Breast epithelium (tissue), 4 donors: Measurements from ENCODE around the gene DGUOK. TPM values are rescaled to one million over a fixed set of nuclear protein-coding genes. Genes with fewer than 3 reads are reported as not detected.

Experiments
- DNase-seq, 2 donors: peaks; one replicate each; pipeline ENCODE4 v3.0.0-alpha.2; 2019; ENCODE audit warnings: low spot score in 2 of 2
- H3K27ac ChIP-seq, 2 donors: fragments of 200-600 bp; sonication (generic) in 1 of 2; one replicate each; pipeline ENCODE4 v1.5.1; 2016 to 2019; ENCODE audit warnings: mild to moderate bottlenecking in 1 of 2
- H3K27me3 ChIP-seq, 2 donors: fragments of 200-600 bp; sonication (generic) in 1 of 2; one replicate each; pipeline versions ENCODE4 v1.5.1 to v1.6.0; 2017 to 2019; ENCODE audit warnings: control low read depth in 1 of 2, mild to moderate bottlenecking in 1 of 2
- H3K36me3 ChIP-seq: fragments of 200-600 bp; one replicate; pipeline ENCODE4 v1.5.1; 2019
- H3K4me1 ChIP-seq, 2 donors: fragments of 200-600 bp; sonication (generic); one replicate each; pipeline ENCODE4 v1.5.1; 2016 to 2019; ENCODE audit warnings: control low read depth in 1 of 2
- H3K4me3 ChIP-seq, 3 donors: fragments of 200-600 bp; sonication (generic); 1 replicate in 2 of 3; 2 replicates in 1 of 3; pipeline ENCODE4 v1.5.1; 2016 to 2019; ENCODE audit warnings: mild to moderate bottlenecking in 3 of 3, moderate library complexity in 2 of 3
- H3K9me3 ChIP-seq, 2 donors: fragments of 200-600 bp; sonication (generic) in 1 of 2; one replicate each; pipeline ENCODE4 v1.5.1; 2016 to 2019; ENCODE audit warnings: control low read depth in 1 of 2
- POLR2A ChIP-seq: fragments of 450-650 bp; IDR thresholded peaks from one replicate; pipeline ENCODE4 v1.6.1; 2016; ENCODE audit warnings: antibody characterized with exemption, mild to moderate bottlenecking, moderate library complexity
- POLR2AphosphoS5 ChIP-seq, 3 donors: sonication (generic); formaldehyde crosslinking; IDR thresholded peaks; one replicate each; pipeline ENCODE4 v1.6.1; 2017; ENCODE audit warnings: antibody characterized with exemption in 3 of 3
- intact Hi-C: fragments of 100-400 bp; cut with DNase I; formaldehyde crosslinking; loops from one replicate; pipeline ENCODE4 v1.15.1; 2023; ENCODE audit warnings: low total_unique reads
- total RNA-seq, 3 donors: library from RNA; depleted of rRNA; stranded (reverse); fragments of >200 nt; gene quantifications; one replicate each; pipeline ENCODE4 v1.1.0, GENCODE V29; 2016
- TF ChIP-seq, protein P1 (sequence below), 3 donors: fragments of 450-650 bp; IDR thresholded peaks; one replicate each; pipeline ENCODE4 v1.5.1; 2016 to 2017; ENCODE audit warnings: antibody characterized with exemption in 3 of 3, mild to moderate bottlenecking in 3 of 3, moderate library complexity in 3 of 3

DGUOK gene
- total RNA-seq, 3 donors from 2014 or later = 35.4 to 45.7 (median 42.3) TPM

DNA sequence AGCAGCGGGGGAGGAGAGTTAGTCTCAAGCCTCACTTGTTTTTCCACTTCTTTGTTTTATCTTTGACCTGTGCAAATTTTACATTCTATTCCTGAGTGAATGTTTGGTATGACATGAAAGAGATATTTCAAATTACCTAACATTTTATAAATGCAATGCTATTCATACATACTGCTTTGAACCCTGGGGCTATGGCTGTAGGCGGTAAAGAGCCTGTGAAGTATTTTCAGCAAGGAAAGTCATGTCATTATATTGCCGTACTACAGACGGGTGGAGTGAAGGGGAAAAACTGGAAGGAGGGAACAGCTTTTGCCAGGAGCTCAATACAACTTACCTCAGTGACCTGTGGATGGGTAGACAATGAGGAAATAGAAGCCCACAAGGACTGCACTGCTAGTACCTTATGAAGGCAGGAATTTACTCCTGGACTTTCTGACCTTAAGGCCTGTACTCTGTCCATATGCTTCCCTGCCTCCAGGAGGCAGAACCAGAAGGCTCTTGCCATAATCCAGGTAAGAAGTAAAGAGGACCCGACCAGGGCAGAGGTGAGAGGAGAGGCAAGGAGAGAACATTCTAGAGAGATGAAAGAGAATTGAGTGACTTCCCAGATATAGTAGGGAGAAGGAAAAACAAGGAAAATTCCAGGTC is 29.7 kb downstream of the DGUOK start:
- H3K27ac ChIP-seq = no peak overlapping the region
- no peaks in the 10 kb centered on the region for H3K9me3 ChIP-seq
- intact Hi-C loops = no loop called here
- H3K4me1 ChIP-seq = no peaks in the 10 kb centered on the region
- peaks cover 4% of the 10 kb centered on the region for H3K36me3 ChIP-seq
- no peak overlapping the region for H3K4me3 ChIP-seq
- no peaks in the 10 kb centered on the region for H3K27me3 ChIP-seq
- TF ChIP-seq POLR2AphosphoS5 (IDR thresholded peaks at IDR 0.05) = no peak
- TF ChIP-seq POLR2A = no peak
- TF ChIP-seq, protein P1, sequence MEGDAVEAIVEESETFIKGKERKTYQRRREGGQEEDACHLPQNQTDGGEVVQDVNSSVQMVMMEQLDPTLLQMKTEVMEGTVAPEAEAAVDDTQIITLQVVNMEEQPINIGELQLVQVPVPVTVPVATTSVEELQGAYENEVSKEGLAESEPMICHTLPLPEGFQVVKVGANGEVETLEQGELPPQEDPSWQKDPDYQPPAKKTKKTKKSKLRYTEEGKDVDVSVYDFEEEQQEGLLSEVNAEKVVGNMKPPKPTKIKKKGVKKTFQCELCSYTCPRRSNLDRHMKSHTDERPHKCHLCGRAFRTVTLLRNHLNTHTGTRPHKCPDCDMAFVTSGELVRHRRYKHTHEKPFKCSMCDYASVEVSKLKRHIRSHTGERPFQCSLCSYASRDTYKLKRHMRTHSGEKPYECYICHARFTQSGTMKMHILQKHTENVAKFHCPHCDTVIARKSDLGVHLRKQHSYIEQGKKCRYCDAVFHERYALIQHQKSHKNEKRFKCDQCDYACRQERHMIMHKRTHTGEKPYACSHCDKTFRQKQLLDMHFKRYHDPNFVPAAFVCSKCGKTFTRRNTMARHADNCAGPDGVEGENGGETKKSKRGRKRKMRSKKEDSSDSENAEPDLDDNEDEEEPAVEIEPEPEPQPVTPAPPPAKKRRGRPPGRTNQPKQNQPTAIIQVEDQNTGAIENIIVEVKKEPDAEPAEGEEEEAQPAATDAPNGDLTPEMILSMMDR (IDR thresholded peaks at IDR 0.05) = no peak
- DNase-seq = no peak

DNA sequence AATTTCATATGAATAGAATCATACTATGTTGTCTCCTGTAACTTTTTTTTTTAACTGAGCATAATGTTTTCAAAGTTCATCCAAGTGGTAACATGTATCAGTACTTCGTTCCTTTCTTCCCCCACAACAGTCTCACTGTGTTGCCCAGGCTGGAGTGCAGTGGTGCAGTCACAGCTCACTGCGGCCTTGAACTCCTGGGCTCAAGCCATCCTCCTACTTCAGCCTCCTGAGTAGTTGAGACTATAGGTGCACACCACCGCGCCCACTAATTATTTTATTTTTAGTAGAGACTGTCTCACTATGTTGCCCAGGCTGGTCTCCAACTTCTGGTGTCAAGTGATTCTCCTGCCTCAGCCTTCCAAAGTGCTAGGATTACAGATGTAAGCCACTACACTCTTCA is 34.6 kb downstream of the DGUOK start:
- Histone ChIP-seq H3K9me3 (no peaks in the 10 kb centered on the region), H3K27ac (no peak overlapping the region), H3K4me1 (no peaks in the 10 kb centered on the region), H3K36me3 (no peaks in the 10 kb centered on the region), H3K4me3 (no peak overlapping the region), H3K27me3 (no peaks in the 10 kb centered on the region)
- no peak for DNase-seq
- intact Hi-C loops = no loop called here
- TF ChIP-seq, protein P1 (IDR thresholded peaks at IDR 0.05) = no peak
- TF ChIP-seq POLR2AphosphoS5 (IDR thresholded peaks at IDR 0.05) (no peak), POLR2A (no peak)

DNA sequence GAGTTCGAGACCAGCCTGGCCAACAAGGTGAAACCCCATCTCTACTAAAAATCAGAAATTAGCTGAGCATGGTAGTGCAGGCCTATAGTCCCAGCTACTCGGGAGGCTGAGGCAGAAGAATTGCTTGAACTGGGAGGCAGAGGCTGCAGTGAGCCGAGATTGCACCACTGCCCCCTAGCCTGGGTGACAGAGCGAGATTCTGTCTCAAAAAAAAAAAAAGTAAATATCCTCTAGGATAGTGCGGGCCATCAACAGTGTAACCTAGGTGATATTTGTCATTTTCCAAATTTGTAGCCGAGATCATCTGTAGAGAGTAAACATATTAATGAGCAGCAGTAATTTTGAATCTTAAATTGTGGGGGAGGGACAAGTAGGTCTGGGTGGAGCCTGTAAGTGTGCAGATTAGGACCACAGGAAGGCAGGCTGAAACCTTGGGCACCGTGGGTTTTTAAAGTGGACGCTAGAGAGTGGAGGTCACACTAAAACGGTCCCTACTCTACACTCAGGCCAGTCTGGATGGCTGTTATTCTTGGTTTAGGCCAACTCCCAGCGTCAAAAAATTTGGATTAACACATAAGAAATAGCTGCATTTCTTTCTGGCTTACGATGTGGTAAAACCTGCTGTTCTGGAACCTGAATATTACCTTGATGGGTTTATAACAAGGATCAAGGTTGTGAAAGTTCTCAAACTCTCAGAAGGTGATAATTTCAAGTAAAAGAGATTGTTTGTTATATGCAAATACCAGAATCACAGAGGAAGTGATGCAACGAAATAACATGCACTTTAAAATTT is 35.3 kb downstream of the DGUOK start:
- intact Hi-C loops = no loop called here
- H3K4me3 ChIP-seq = no peak overlapping the region
- no peak overlapping the region for H3K27ac ChIP-seq
- no peaks in the 10 kb centered on the region for H3K27me3 ChIP-seq
- DNase-seq = no peak
- H3K36me3 ChIP-seq = no peaks in the 10 kb centered on the region
- TF ChIP-seq POLR2AphosphoS5 (IDR thresholded peaks at IDR 0.05) (no peak), POLR2A (no peak)
- TF ChIP-seq, protein P1 (IDR thresholded peaks at IDR 0.05) = no peak
- no peaks in the 10 kb centered on the region for H3K9me3 ChIP-seq
- no peaks in the 10 kb centered on the region for H3K4me1 ChIP-seq

DNA sequence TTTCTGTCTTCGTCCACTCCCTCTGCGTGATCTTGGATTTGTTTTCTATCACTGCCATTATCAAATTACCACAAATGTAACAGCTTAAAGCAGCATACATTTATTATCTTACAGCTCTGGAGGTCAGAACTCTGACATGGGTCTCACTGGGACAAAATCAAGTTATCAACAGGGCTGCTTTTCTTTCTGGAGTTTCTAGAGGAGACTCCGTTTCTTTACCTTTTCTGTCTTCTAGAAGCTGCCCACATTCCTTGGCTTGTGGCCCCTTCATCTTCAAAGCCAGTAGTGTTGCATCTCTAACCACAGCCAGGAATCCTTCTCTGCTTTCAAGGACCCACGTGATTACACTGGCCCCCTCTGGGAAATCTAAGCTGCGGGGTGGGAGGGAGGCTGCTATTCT is 36.1 kb downstream of the DGUOK start:
- Histone ChIP-seq H3K27me3 (no peaks in the 10 kb centered on the region), H3K36me3 (no peaks in the 10 kb centered on the region), H3K27ac (no peak overlapping the region), H3K4me3 (no peak overlapping the region), H3K9me3 (no peaks in the 10 kb centered on the region), H3K4me1 (no peaks in the 10 kb centered on the region)
- DNase-seq = no peak
- no peak for TF ChIP-seq POLR2A
- TF ChIP-seq POLR2AphosphoS5 (IDR thresholded peaks at IDR 0.05) = no peak
- TF ChIP-seq, protein P1 (IDR thresholded peaks at IDR 0.05) = no peak
- intact Hi-C loops = no loop called here
